Measurements from ENCODE around the gene CELF2.

- TF ChIP-seq CTCF (IDR thresholded peaks at IDR 0.05 in 8 of 11, conservative IDR thresholded peaks at IDR 0.05 in 3 of 11) (no peak), POLR2AphosphoS5 (IDR thresholded peaks at IDR 0.05) (no peak)
Measured at GRCh38 chr10:11168423-11169090, 150.9 kb downstream of the CELF2 start.

Data from spleen (tissue), 7 donors.